IMR-90 (cell line): ENCODE results near the gene FAM149B1.

Experiments
- CTCF ChIP-seq: conservative IDR thresholded peaks from 2 replicates; pipeline ENCODE4 v1.5.1; 2012; ENCODE audit warnings: mild to moderate bottlenecking, low read depth, low read length, improper control_type of control experiment
- FOS ChIP-seq: fragments of 150-350 bp; IDR thresholded peaks from 2 replicates; pipeline ENCODE4 v1.6.1; 2016; ENCODE audit warnings: low read depth, low read length
- MAZ ChIP-seq: IDR thresholded peaks from 2 replicates; pipeline ENCODE4 v1.6.1; 2012; ENCODE audit warnings: low read depth, mild to moderate bottlenecking, low read length, improper control_type of control experiment, moderate library complexity, borderline replicate concordance
- MXI1 ChIP-seq: IDR thresholded peaks from 2 replicates; pipeline ENCODE4 v1.6.1; 2012; ENCODE audit warnings: low read depth, mild to moderate bottlenecking, low read length, moderate library complexity, borderline replicate concordance
- NFE2L2 ChIP-seq: fragments of 150-350 bp; IDR thresholded peaks from 2 replicates; pipeline ENCODE4 v1.6.1; 2016; ENCODE audit warnings: low read depth, mild to moderate bottlenecking, low read length
- POLR2A ChIP-seq: IDR thresholded peaks from 2 replicates; pipeline ENCODE4 v1.6.1; 2012; ENCODE audit warnings: mild to moderate bottlenecking, low read depth, low read length
- RAD21 ChIP-seq: IDR thresholded peaks from 2 replicates; pipeline ENCODE4 v1.6.1; 2012; ENCODE audit warnings: low read length, improper control_type of control experiment
- RFX5 ChIP-seq: IDR thresholded peaks from 2 replicates; pipeline ENCODE4 v1.8.0; 2012; ENCODE audit warnings: low read depth, mild to moderate bottlenecking, low read length, moderate library complexity
- SMC3 ChIP-seq: fragments of 150-350 bp; IDR thresholded peaks from 2 replicates; pipeline ENCODE4 v1.6.1; 2016; ENCODE audit warnings: low read depth, mild to moderate bottlenecking, antibody characterized with exemption, low read length, moderate library complexity

GRCh38 chr10:73239908-73240307 lies 72.0 kb downstream of the FAM149B1 start:
- TF ChIP-seq CTCF (no peak), RAD21 (no peak), FOS (no peak), NFE2L2 (no peak), MAZ (no peak), MXI1 (no peak), RFX5 (no peak), SMC3 (no peak), POLR2A (no peak)
